HG02571 (cell line): ENCODE data around the gene DUSP15.
"Not testable (repeated sequence)": the region's sequence is repeated elsewhere in the genome, so short reads cannot be mapped to it uniquely, and the experiment has no call there.

ENCODE experiments used
- ATAC-seq: cut with Tn5 transposase; IDR thresholded peaks from one replicate; pipeline ENCODE4 v1.9.1; 2021; ENCODE audit warnings: mild to moderate bottlenecking, moderate library complexity; ENCODE audit not compliant: unreplicated experiment

Gene DUSP15, protein sequence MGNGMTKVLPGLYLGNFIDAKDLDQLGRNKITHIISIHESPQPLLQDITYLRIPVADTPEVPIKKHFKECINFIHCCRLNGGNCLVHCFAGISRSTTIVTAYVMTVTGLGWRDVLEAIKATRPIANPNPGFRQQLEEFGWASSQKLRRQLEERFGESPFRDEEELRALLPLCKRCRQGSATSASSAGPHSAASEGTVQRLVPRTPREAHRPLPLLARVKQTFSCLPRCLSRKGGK

DNA sequence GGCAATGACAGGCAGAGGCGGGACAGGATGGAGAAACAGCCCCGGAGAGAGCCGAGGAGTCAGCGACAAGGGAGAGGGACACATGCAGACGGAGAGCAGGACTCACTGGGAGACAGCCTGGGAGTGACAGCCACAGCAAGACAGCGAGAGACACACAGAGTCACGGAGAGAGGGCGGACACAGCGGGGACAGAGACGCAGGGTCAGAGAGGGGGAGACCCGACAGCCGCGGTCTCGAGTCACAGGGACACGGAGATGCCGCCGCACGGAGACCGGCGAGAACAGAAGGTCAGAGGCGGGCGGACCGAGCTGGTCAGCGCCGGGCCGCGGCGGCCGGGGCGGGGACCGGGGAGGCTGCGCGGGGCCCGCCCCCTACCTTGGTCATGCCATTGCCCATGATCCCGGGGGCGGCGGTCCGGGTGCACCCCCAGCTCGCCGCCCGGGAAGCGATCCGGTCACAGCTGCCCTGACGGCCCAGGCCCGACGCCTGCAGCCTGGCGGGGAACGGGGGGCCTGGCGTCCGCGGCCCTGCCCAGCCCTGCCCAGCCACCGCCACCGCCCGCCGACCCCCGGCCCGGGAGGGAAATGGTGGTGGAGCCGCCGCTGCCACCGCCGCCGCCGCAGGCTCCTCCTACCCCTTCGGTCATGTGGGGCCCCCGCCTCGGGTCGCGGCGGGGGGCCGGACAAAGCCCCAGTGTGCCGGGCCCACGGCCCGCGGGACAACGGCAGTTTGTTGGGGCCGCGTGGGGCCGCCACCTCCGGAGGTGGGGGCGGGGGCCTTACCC is at the start of gene DUSP15, which contains the start of gene TTLL9:
TSS of gene DUSP15 (minus strand) at position 586 of the 784 bp plus-strand sequence. CDS start at position 396, 190 bp downstream.
TSS of gene TTLL9 (plus strand) at position 693 of the 784 bp plus-strand sequence. CDS start 493 bp downstream, outside the sequence.
- no peak for ATAC-seq

DNA sequence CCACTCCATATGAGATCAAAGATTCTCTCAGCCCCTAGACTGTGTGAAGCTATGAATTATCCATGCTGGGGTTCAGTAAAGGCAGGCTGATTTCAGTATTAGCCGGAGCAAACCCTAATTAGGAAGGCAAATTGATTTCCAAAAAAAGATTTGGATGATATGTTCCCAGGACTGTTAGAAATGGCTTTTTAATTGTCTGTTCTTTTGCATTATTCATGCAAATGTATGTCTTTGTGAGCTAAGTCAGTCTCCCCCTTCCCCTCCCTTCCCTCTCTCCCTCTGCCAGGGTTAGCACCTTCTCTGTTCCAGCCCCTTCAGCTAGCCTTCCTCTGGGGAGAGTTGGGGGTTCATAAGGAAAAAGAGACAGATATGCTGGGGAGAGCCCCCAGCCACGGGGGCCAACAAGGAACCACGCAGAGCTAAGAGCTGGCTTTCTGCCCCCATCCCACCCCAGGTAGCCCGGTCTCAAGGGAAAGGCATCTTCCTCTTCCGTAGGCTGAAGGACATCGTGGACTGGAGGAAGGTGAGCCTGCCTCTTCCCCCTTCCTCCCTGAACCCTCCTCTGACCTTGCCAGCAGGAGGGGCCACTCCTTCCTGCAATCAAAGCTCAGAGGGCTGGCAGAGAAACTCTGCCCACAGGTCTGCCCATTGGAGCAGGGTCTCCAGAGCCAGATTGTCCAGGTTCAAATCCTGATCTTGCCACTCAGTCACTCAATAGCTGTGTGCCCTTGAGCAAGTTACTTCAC is 49.3 kb upstream of the DUSP15 start:
- no peak for ATAC-seq

DNA sequence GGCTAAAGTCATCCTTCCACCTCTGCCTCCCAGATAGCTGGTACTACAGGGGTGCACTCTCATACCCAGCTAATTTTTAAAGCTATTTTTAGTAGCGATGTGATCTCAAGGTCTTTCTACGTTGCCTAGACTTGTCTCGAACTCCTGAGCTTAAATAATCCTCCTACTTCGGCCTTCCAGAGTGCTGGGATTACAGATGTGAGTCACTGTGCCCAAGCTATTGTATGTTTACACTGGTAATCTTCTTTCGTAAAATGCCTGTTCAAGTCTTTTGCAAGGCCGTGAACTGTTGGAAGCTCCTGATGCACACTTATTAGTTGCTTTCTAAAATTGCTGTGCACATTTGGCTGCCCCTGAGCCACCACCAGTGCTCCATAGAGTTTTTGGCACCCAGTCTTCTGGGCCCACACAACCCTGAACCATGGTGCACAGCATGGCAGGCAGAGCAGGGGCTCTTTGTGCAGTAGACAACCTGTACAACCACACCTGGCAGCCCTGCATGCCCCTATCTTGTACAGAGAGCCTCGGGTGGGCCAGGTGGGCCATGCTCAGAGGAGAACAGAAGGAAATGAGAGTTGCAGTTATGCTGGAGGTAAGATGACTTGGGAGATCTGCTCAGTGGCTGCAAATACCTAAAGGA is 48.3 kb upstream of the DUSP15 start:
- ATAC-seq, result no peak

DNA sequence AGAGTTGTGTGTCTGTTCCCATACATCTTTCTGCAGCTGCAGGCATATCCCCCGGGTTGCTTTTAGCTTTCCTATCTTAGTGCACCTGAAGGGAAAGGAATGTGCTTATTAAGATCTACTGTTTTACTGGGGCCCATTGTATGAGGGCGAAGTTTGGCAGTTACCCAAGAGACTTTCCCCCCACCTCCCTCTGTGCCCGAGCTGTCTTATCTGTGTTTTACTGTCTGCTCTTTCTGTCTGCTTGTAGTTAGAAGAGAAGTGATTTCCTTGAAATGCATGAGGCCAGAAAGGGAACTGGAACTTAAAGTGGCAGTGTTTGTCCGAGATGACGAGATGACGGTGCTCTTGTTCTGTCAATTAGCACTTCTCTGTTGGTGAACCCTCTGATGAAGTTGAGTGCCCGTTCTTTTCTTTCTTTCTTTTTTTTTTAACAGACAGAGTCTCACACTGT is 47.7 kb upstream of the DUSP15 start:
- ATAC-seq, result not testable (repeated sequence)

DNA sequence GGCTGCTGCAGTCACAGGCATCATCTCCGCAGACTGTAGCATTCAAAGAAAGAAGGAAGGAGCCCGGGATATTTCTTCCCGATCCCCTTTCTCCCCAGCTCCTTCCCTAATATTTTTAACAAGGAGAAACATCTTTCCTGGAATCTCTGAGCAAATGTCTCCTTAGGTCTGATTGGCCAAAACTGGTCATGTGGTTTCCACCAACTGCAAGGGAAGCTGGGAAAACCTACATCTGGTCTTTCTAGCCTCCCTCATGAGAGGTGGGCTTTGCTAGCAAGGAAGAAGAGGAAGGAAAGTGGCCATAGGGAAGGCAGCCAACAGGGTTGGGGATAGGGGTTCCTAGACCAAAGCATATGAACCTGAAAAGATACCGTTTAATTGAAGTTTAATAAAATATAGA is 46.4 kb upstream of the DUSP15 start:
- no peak for ATAC-seq

DNA sequence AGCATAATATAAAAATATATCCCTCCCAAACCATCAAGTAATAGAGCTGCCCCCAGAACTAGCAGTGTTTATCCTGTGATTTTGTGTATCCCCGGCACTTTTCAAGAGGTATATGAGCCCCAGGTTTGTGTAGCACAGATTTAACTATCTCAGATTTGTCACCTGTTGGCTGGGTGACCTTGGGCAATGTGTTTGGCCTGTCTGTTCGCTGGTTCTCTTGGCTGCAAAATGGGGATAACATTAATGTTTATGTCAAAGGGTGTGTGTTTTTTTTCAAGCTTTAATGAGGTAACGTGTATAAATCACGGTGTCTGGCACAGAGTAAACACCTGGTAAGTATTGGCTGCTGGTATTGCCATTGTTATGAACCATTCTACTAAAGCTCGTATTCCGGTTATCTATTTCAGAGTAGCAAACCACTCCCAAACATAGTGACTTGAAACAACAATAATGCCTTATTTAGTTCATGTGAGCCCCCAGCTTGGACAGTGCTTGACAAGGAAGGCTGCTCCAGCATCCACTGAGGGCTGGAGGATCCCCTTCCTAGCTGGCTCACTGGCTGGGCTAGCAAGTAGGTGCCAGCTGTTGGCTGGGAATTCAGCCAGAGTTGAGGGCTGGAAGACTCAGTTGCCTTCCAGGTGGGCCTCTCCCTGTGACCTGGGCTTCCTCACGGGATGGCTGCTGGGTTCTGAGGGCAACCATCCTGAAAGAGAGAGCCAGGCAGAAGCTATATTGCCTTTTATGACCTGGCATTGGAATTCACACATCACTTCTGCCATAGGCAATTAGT is 45.4 kb upstream of the DUSP15 start:
- no peak for ATAC-seq

DNA sequence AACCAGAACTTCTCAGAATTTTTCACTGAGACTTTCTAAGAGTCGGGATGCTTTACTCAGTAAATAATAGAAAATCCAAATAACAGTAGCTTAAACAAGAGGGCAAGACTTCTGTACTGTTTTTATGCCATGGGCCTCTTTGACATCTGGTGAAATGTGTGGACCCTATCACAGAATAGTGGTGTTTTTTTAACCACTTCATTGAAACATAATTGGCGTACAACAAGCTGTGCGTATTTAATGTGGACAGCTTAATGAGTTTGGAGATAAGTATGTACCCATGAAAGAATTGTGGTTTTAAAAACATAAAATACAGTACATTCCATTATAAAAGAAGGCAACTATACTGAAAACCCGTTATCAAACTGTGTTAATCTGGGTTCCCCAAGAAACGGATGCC is 43.8 kb upstream of the DUSP15 start:
- ATAC-seq, result no peak

DNA sequence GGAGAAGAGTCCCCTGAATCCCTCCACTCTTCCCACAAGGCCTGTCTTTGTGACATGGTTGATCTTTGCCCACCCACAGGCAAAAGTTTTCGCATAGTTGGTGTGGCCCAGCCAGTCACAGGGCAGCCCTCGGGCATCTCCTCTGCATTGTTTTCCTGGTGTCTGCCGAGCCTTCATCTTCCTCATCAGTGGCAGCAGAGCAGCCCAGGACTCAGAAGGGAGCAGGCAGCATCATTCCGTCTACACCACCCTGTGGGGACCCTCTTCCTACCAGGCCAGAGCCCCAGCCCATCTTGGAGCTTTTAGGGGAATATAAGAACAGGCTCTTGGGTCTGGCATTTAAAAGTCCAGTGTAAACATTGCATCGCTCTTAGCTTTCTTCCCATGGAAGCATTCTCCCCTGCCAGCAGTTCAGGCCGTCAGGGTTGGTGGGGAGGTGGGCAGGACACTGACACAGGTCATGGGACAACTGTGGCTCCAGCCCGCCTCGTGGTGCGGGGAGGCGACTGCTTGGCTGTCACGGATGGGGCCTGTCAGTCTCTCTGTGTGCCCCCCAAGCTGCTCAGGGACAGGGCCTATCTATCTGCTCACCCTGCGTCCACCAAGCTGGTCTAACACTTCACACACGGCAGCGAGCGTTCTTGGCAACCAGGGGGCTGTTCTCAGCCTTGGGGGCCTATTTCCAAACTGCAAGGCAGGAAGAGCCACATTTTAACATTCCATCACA is 43.3 kb upstream of the DUSP15 start:
- no peak for ATAC-seq

DNA sequence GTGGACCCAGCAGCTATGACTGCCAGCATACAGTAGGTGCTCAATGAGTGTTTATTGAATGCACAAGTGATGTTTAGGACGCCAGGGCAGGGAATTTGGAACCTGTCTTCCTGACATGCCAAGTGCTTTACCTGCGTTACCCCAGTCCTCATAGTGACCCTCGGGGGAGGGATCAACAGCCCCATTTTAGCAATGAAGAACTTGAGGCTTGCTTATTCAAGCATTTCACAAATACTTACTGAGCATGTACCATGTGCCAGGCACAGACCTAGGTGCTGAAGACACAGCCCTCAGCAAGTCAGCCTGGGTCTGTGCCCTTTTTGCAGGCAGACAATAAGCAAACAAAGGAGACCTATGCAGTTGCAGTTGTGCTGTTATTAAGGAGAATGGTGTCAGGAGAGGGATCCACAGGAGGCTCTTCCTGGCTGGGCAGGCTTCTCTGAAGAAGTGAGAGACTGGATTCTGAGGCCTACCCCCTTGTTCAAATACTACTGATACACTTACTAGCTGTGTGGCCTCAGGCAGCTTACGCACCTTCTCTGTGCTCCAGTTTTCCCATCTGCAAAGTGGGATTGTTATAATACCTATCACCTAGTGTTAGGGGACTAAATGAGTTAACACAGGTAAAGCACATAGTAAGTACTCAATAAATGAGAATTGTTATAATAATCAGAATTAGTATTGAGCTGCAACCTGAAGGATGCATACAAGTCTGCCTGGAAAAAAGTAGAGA is 39.9 kb upstream of the DUSP15 start:
- ATAC-seq, result no peak

DNA sequence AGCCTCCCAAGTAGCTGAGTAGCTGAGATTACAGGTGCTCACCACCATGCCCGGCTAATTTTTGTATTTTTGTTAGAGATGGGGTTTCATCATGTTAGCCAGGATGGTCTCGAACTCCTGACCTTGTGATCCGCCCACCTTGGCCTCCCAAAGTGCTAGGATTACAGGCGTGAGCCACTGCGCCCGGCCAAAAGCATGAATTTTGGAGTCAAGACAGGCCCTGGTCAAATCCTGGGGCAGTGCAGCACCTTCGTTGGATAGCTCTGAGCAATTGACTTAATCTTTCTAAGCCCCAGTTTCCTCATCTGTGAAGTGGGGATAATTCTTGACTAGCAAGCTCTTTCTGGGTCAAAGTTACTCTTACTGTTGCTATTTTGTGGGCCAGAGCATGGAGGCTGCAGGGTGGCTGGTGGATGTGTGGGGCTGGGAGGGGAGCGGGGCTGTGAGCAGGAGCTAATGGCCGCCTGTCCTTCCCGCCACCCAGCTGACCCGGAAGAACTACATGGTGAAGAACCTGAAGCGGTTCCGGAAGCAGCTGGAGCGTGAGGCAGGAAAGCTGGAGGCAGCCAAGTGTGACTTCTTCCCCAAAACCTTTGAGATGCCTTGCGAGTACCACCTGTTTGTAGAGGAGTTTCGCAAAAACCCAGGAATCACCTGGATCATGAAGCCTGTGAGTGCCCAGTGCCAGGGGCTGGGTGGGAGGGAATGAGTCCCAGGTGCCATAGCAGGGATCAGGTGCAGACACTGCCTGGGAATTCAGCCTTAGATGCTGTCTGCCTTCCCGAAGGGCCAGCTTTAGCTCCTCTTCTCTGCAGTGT is 39.1 kb upstream of the DUSP15 start:
- ATAC-seq, result no peak

DNA sequence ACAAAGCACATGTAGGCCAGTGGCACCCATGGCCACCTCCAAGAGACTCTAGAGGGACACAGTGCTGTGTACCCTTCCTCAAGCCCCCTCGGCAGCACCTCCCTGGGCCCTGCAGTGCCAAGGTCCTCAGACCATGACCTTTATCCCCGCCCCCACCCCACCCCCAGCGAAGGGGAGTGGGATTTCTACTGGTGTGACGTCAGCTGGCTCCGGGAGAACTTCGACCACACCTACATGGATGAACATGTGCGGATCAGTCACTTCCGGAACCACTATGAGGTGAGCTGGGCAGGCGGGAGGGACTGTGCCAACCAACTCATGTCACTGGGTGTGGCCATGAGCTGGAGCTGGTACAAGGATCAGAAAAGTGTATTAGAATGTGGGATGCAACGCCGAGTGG is 38.1 kb upstream of the DUSP15 start:
- no peak for ATAC-seq

DNA sequence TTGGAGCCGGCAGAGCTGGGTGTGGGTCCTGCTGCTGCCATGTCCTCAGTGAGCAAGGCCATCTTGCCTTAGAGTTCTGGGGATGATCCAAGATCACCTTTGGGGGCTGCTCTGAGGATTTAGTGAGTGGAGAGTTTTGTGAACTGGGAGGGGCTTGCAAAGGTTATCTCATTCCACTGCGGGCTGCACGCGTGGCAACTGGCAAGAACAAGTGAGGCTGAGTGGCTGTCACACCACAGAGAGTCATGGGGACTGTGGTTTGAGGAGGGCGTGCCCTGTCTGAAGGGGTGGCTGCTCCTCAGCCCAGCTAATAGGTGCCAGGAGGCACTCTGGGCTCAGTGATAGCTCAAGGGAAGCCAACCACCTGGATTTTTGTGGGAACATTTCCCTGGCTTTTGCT is 37.7 kb upstream of the DUSP15 start:
- no peak for ATAC-seq

DNA sequence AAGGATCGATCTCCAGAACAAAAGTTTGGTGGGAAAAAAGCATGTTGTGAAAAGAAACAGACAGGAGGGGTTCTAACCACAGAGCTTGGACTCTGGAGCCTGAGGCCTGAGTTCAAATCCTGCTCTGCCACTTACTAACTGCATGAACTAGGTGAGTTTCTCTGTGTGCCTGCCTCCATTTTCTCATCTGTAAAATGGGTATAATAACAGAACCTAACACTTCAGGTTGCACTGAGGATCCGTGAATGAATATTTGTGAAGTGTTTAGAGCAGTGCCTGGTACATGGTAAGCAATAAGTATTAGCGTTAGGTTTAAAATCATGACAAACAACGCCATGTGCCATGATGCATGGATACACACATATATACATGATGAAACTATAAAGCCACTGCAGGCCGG is 36.7 kb upstream of the DUSP15 start:
- ATAC-seq, result no peak

DNA sequence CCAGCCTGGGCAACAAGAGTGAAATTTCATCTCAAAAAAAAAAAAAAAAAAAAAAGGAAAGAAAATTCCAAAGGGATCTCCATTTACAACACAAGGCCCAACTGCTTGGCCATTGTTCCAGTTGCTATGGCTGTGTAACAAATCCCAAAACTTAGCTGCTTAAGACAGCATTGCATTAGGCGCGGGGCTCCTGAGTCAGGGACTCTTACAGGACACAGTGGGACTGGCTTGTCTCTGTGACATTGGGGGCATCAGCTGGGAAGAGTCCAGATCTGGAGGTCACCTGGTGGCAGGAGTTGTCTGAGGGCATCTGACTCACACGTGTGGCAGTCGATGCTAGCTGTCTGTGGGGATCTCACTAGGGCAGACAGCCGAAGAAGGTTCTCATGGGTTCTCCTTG is 35.7 kb upstream of the DUSP15 start:
- ATAC-seq, result no peak

DNA sequence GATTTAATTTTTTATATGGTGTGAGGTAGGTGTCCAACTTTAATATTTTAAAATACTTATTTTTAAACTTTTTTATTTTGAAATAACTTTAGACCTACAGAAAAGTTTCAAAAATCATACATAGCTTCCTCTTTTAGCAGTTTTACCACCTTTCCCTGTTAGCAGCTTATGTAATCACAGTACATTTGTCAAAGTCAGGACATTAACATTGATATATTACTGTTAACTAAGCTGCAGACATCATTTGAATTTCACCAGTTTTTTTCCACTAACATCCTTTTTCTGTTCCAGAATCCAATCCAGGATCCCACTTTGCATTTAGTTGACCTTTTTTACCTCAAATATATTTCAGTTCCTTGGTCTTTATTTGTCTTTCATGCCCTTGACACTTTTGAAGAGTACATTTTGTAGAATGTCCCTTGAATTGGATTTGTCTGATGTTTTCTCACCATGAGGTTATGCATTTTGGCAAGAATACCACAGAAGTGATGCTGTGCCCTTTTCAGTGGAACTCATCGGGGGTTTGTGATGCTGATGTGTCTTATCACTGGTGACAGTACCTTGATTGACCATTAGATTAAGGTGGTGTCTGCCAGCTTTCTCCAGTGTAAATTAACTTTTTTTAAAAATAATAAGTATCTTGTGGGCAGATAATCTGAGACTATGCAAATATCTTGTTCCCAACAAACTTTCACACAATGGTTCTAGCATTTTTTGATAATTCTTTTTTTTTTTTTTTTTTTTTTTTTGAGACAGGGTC is 33.5 kb upstream of the DUSP15 start:
- no peak for ATAC-seq

DNA sequence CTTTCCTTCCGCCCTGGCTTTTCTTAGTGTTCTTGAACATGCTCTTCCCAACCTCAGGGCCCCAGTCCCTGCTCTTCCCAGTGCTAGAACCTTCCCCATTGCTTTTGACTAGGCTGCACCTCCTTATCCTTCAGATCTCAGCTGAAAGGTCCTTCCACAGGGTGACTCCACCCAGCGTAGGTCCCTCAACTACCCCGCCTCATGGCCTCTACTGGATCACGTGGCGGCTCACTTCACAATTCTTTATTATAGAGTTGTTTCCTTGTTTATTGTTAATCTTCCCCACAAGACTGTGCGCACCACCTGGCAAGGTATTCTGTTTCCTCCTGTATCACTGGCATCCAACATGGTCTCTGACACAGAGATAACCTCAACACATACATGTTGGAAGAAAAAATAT is 31.3 kb upstream of the DUSP15 start:
- ATAC-seq, result no peak

DNA sequence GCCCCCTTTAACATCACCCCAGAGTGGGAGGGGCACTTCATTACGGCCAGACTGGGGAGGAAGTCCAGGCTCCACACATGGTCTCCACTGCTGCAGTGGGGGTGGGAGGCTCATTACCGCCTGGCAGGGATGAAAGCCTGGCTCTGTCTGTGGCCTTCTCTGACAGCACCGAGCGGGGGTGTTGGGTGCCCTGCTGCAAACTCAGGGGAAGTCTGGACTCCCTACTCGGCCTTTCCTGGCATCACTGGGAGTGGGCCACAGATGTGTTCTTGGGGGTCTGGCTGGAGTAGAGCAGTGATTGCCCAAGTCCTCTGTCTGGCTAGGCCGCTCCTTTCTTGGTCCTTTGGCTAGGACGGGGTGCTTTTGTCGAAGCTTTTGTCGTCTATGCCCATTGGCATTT is 27.2 kb upstream of the DUSP15 start:
- no peak for ATAC-seq
